Urinary bladder (tissue), 4 donors: Measurements from ENCODE around the gene BDNF. TPM values are rescaled to one million over a fixed set of nuclear protein-coding genes. Genes with fewer than 3 reads are reported as not detected.
"Not testable (repeated sequence)": the region's sequence is repeated elsewhere in the genome, so short reads cannot be mapped to it uniquely, and the experiment has no call there.

Source experiments
- DNase-seq: peaks from one replicate; pipeline ENCODE4 v3.0.0-alpha.2; 2015; ENCODE audit errors: extremely low spot score
- H3K27ac ChIP-seq: one replicate; pipeline ENCODE4 v1.5.1; 2013; ENCODE audit warnings: low read depth, mild to moderate bottlenecking, moderate library complexity
- H3K36me3 ChIP-seq: one replicate; pipeline ENCODE4 v1.6.1; 2013; ENCODE audit warnings: mild to moderate bottlenecking, moderate library complexity; ENCODE audit not compliant: insufficient read depth
- H3K4me1 ChIP-seq: one replicate; pipeline ENCODE4 v1.6.1; 2013; ENCODE audit warnings: mild to moderate bottlenecking, moderate library complexity; ENCODE audit not compliant: insufficient read depth
- H3K4me3 ChIP-seq: one replicate; pipeline ENCODE4 v1.5.1; 2013; ENCODE audit warnings: low read depth, low read length
- WGBS: extraction: QIAGEN DNeasy Blood & Tissue Kit; methylation state at CpG from one replicate; pipeline ENCODE4 v1.1.7; 2013; 5-methylcytosine and 5-hydroxymethylcytosine counted together
- polyA plus RNA-seq: library from polyadenylated mRNA; stranded (reverse); fragments of 200-250 nt; gene quantifications from one replicate; pipeline ENCODE4 v1.2.3, GENCODE V29; 2013
- total RNA-seq: library from RNA; depleted of rRNA; stranded (reverse); fragments of >200 nt; gene quantifications from one replicate; pipeline ENCODE4 v1.2.3, GENCODE V29; 2014
- donor health status: healthy with polysubstance abuse.
- donor health status: healthy.

Gene BDNF
- total and polyA plus RNA-seq, 2 donors = 2.4 to 3.3 TPM

DNA sequence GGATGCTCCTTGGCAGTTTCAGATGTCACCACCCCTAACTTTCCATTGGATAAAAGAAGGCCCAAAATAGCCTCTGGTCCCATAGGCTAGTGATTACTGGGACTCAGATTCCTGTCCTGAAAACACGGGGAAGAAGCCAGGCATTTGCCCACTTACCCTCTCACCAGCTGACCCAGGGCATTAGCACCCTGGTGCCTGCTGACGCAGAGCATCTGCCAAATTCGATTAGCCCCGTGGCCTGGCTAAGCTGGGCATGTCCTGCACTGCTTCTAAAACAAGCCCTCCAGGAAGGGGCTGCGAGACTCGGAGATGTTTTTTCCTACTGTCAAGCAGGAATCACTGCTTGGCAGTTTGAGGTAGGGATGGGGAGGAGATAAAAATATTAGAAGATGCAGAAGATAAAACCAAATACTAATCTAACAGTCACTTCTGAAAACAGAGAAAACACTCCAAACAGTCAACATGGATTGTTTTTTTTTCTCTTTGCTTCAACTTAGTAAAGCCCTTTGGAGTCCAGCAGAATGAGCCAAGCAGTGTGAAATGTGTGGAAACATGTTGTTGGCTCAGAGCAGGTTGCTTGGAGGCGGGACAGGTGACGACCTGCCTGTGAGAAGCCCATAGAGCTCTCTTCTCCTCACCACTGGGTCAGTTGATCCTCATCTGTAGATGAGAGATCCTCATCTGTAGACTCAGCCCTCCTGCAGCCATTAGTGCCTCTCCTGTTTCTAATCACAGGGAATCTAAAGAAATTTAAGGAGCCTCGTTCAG is 54.0 kb downstream of the BDNF start:
- Histone ChIP-seq H3K27ac (no peak overlapping the region), H3K36me3 (no peaks in the 10 kb centered on the region), H3K4me1 (no peaks in the 10 kb centered on the region), H3K4me3 (no peak overlapping the region)
- WGBS = 61% methylated on average over 9 of the region's 9 CpGs
- no peak for DNase-seq

- Histone ChIP-seq H3K4me1 (no peaks in the 10 kb centered on the region), H3K27ac (no peak overlapping the region), H3K4me3 (no peak overlapping the region), H3K36me3 (no peaks in the 10 kb centered on the region)
- WGBS = 90% methylated on average over 2 of the region's 2 CpGs
- no peak for DNase-seq
These were observed 57.3 kb downstream of the BDNF start for GRCh38 chr11:27642954-27643353.

- no peaks in the 10 kb centered on the region for H3K36me3 ChIP-seq
- no peaks in the 10 kb centered on the region for H3K4me1 ChIP-seq
- no peak overlapping the region for H3K27ac ChIP-seq
- H3K4me3 ChIP-seq = no peak overlapping the region
- DNase-seq = no peak
These were observed 59.3 kb downstream of the BDNF start for GRCh38 chr11:27640954-27641353.

- Histone ChIP-seq H3K27ac (no peak overlapping the region), H3K4me3 (no peak overlapping the region), H3K36me3 (no peaks in the 10 kb centered on the region), H3K4me1 (no peaks in the 10 kb centered on the region)
- WGBS = 92% methylated on average over 1 of the region's 1 CpG
- no peak for DNase-seq
These were observed 64.7 kb downstream of the BDNF start for GRCh38 chr11:27635567-27636037.

- H3K4me3 ChIP-seq, H3K4me1 ChIP-seq, H3K27ac ChIP-seq, H3K36me3 ChIP-seq, DNase-seq: not testable (repeated sequence)
- 83% methylated on average over 2 of the region's 2 CpGs for WGBS
These were observed 65.5 kb downstream of the BDNF start for GRCh38 chr11:27634776-27635175.

DNA sequence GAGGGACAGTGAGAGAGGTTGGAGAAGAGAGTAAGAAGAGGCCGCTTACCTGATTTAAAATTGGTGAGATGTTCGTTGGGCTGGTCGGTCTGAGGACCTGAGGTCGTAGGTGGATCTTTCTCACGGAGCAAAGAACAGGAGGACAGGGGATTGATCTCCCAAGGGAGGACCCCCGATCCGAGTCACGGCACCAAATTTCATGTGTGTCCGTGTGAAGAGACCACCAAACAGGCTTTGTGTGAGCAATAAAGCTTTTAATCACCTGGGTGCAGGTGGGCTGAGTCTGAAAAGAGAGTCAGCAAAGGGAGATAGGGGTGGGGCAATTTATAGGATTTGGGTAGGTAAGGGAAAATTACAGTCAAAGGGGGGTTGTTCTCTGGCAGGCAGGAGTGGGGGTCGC is 66.0 kb downstream of the BDNF start:
- not testable (repeated sequence) for H3K27ac ChIP-seq, H3K4me1 ChIP-seq, H3K36me3 ChIP-seq, H3K4me3 ChIP-seq, DNase-seq
- WGBS = 89% methylated on average over 10 of the region's 10 CpGs

DNA sequence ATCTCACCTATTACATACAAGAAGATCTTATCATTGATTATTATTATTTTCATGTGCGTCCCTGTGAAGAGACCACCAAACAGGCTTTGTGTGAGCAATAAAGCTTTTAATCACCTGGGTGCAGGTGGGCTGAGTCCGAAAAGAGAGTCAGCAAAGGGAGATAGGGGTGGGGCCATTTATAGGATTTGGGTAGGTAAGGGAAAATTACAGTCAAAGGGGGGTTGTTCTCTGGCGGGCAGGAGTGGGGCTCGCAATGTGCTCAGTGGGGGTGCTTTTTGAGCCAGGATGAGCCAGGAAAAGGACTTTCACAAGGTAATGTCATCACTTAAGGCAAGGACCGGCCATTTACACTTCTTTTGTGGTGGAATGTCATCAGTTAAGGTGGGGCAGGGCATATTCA is 71.2 kb downstream of the BDNF start:
- H3K4me1 ChIP-seq, DNase-seq, H3K27ac ChIP-seq, H3K36me3 ChIP-seq, H3K4me3 ChIP-seq: not testable (repeated sequence)
- WGBS = 72% methylated on average over 5 of the region's 5 CpGs

- Histone ChIP-seq H3K27ac (no peak overlapping the region), H3K4me3 (no peak overlapping the region), H3K36me3 (no peaks in the 10 kb centered on the region), H3K4me1 (no peaks in the 10 kb centered on the region)
- WGBS = 92% methylated on average over 1 of the region's 1 CpG
- no peak for DNase-seq
These were observed 72.3 kb downstream of the BDNF start for GRCh38 chr11:27627979-27628378.

GRCh38 chr11:27626938-27627586 is 73.2 kb downstream of the BDNF start:
- WGBS = 97% methylated on average over 4 of the region's 4 CpGs
- Histone ChIP-seq H3K36me3 (no peaks in the 10 kb centered on the region), H3K27ac (no peak overlapping the region), H3K4me3 (no peak overlapping the region), H3K4me1 (no peaks in the 10 kb centered on the region)
- no peak for DNase-seq

DNA sequence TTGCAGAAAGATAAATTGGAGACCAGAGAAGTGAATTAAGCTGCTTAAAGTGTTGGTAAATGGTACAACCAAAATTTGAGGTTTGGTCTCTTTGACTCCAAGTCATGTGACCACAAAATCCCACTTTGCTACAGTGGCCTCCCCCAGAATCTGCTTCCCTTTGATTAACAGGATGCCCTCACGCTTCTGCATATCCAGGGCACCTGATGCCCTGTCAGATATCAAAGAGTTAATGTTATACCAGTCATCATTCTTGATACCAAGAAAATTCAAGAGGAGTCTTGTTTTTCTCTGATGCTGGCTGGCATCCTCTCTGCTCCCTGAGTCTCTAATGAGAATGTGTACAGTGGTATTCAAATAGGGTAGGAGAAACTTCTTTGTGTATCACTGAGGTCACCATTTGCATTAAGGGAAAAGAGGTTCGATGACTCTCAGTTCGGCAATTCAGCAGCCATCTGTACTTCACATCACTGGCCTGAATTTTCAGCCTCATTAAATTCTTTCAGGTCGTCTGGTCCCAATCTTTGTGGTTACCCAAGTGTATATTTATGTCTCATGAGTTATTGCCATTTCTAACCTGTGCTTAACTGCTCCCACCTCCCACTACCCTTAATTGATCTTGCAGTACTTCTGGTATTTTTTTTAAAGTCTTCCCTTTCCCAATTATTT is 73.9 kb downstream of the BDNF start:
- 73% methylated on average over 4 of the region's 4 CpGs for WGBS
- H3K4me1 ChIP-seq = no peaks in the 10 kb centered on the region
- no peak overlapping the region for H3K4me3 ChIP-seq
- DNase-seq = no peak
- no peaks in the 10 kb centered on the region for H3K36me3 ChIP-seq
- H3K27ac ChIP-seq = no peak overlapping the region

- H3K27ac ChIP-seq = no peak overlapping the region
- H3K4me1 ChIP-seq = no peaks in the 10 kb centered on the region
- H3K36me3 ChIP-seq = no peaks in the 10 kb centered on the region
- WGBS = 98% methylated on average over 1 of the region's 1 CpG
- no peak overlapping the region for H3K4me3 ChIP-seq
- no peak for DNase-seq
These were observed 74.8 kb downstream of the BDNF start for GRCh38 chr11:27625347-27625912.

GRCh38 chr11:27623945-27624523 is 76.2 kb downstream of the BDNF start:
- 73% methylated on average over 5 of the region's 5 CpGs for WGBS
- Histone ChIP-seq H3K4me3 (no peak overlapping the region), H3K27ac (no peak overlapping the region), H3K36me3 (no peaks in the 10 kb centered on the region), H3K4me1 (no peaks in the 10 kb centered on the region)
- DNase-seq = no peak

DNA sequence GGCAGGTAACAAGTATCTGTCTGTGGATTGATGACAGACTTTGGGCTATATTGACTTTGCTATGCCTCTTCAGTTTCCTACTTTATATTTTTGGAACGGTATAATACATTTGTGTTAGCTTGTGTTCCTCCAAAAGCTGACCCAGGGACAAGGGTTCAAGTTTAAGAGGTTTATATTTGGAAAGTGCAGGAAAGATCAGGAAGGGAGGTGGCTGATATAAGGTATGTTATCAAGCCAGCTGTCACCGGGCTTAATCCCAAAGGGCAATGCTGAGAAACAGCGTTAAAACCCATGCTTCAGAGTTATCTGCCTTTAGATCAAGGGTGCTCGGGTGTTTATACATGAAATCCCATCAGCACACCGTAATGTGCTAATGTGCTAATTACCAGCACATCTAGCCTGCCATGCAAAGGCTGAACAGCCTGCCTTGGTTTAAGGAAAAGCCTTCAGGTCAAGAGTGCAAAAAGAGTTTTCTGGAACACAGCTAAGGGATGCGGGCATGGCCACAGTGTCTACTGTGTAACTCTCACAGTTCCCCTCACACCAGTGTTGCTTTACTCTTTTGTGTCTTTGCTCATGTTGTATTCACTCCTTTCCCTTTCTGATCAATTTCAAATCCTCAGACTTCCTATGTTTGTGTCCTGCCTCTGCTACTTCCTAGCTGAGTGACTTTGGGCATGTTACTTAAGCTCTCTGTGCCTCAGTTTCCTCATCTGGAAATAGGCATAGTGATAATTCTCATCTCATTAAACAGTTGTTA is 77.5 kb downstream of the BDNF start:
- H3K27ac ChIP-seq = no peak overlapping the region
- WGBS = 49% methylated on average over 6 of the region's 6 CpGs

More for the DNA sequence above, 77.5 kb downstream of the BDNF start:
- Histone ChIP-seq H3K36me3 (no peaks in the 10 kb centered on the region), H3K4me3 (no peak overlapping the region), H3K4me1 (no peaks in the 10 kb centered on the region)
- DNase-seq = no peak
